Measurements from ENCODE around the gene BHLHE23.

GRCh38 chr20:62995898-62996595, 10.7 kb downstream of the BHLHE23 start:
- no peak for TF ChIP-seq CTCF (IDR thresholded peaks at IDR 0.05)
- no peak for TF ChIP-seq EZH2 (IDR thresholded peaks at IDR 0.05)
